Endometrium (tissue), 2 donors: ENCODE data around the gene SOWAHC.
"Not testable (repeated sequence)": the region's sequence is repeated elsewhere in the genome, so short reads cannot be mapped to it uniquely, and the experiment has no call there.

Experiments
- FAIRE-seq: peaks from 2 replicates; lab custom pipeline; 2012; peaks lifted over from hg19 to GRCh38; lab: Jason Lieb, UNC
- donor health status: control.
- donor health status: control.

The SOWAHC gene, protein sequence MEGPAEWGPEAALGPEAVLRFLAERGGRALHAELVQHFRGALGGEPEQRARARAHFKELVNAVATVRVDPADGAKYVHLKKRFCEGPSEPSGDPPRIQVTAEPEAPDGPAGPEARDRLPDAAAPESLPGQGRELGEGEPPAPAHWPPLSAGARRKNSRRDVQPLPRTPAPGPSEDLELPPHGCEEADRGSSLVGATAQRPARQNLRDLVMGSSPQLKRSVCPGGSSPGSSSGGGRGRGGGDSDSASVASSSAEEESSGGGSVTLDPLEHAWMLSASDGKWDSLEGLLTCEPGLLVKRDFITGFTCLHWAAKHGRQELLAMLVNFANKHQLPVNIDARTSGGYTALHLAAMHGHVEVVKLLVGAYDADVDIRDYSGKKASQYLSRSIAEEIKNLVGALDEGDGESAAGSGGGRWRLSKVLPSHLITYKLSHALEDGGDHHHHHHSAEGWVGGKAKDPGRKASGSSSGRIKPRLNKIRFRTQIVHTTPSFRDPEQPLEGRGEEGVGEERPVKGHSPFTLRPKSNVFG

GRCh38 chr2:109613922-109614714 is at the start of gene SOWAHC, which contains the start of gene SEPTIN10:
Gene SOWAHC (plus strand): TSS chr2:109614364. CDS start chr2:109614490, 126 bp downstream.
Gene SEPTIN10 (minus strand): TSS chr2:109613966. CDS start chr2:109613827, 139 bp downstream.
- no peak for FAIRE-seq

DNA sequence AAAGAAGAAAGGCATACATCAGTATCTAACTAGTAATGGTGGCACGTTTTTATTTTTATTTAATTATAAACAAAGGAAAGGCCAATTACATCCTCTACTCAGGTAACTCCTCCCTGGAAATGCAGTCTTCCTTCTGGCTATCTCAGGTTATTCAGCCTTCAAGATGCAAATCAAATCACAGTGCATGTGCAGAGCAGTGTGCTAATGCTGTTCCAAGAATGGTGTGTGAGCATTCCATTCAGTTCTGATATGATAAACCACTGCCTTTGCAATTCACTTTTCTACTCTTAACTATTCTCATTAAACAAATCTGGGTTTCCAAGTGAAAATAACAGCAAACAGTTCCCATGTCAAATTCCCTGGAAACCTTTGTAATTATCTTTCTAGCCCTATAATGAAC is 38.8 kb upstream of the SOWAHC start:
- FAIRE-seq = no peak

- FAIRE-seq = not testable (repeated sequence)
These were observed 36.5 kb upstream of the SOWAHC start for GRCh38 chr2:109577630-109578029.

GRCh38 chr2:109582928-109583895 is 31.0 kb upstream of the SOWAHC start:
- peak; percentile 35 for FAIRE-seq

GRCh38 chr2:109586687-109587086 is 27.5 kb upstream of the SOWAHC start:
- no peak for FAIRE-seq

GRCh38 chr2:109591206-109591605 is 23.0 kb upstream of the SOWAHC start:
- FAIRE-seq = no peak

GRCh38 chr2:109592905-109593304 is 21.3 kb upstream of the SOWAHC start:
- FAIRE-seq = no peak

DNA sequence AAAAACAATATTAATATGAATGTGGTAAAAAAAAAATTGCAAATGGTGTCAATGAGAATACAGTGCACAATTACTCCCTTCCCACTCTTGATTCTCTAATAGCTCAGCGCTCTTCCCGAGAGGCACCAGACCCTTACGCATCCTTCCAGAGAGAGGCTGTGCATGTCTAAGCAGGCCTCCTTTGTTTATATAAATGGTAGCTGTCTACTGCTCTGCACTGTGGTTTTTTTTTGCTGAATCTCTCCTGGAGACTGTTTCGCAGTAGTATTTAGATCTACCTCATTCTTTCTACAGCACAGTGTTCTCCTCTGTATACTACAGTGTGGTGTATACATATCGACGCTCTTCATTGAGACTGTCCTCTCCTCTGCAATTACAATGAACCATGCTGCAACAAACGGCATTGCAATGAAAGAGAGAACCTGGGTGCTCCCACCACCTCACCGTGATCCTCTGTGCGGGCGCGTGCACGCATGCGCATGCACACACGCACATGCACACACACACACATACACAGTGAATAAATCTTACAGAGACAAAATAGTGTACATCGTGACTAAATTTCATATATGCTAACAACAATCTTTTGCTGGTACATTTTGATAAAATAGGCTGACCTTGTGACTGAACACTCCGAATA is 19.8 kb upstream of the SOWAHC start:
- no peak for FAIRE-seq

DNA sequence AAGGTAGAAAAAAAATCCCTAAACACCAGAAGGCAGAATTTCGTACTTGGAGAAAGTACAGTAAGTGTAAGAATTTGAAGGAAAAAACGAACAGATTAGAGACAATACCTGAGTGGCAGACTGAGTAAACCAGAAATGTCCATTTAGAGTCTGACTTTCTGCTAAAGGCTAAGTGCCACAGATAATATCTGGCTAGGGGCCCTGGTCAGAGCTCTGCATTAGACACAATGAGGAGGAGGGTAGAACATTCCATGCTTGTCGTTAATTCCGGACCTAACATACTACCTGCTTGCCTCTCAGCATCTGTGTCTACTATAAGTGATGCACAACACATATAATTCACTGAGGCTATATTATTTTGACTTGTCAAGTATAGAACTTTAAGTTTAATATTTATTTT is 18.5 kb upstream of the SOWAHC start:
- no peak for FAIRE-seq

DNA sequence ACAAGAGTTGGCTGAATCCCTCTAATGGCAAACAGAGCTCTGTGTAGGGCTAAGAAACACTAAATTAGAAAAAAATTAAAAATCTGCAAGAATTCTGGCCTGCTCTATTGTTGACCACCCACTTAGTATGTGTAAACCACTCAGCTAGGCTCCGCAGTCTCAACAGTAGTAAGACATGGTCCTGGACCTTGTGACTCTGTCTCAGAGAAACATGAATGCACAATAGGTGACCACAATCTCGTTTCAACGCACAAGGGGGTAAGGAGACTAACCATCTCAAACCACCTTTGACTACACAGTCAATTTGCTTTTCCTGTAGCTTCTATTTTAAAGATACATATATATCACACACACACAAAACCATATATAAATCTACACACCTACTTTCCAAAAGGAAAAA is 16.9 kb upstream of the SOWAHC start:
- no peak for FAIRE-seq

- FAIRE-seq = no peak
These were observed 12.4 kb upstream of the SOWAHC start for GRCh38 chr2:109601783-109602182.

DNA sequence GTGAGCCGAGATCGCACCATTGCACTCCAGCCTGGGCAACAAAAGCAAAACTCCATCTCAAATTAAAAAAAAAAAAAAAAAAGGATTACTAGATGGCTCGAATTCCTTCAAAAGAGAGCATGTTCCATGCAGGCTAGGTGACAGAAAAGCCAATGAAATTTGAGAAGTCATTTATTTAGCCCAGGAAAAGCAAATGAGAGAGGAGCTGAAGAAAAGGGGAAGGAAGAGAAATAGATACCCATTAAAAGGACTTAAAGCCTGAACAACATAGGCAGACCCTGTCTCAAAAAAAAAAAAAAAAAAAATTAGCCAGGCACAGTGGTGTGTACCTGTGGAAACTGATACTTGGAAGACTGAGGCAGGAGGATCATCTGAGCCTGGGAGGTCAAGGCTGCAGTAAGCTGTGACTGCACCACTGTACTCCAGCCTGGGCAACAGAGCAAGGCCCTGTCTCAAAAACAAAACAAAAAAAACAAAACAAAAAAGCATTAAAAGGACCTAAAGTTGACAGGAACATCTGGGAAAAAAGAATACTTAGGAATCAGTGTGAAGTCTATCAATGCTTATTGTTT is 11.5 kb upstream of the SOWAHC start:
- FAIRE-seq = no peak

GRCh38 chr2:109604597-109604996 is 9.6 kb upstream of the SOWAHC start:
- FAIRE-seq = no peak

- no peak for FAIRE-seq
These were observed 6.4 kb upstream of the SOWAHC start for GRCh38 chr2:109607766-109608165.

GRCh38 chr2:109609352-109610024 is 4.7 kb upstream of the SOWAHC start:
- peak; percentile 72 for FAIRE-seq

GRCh38 chr2:109611467-109612095 is 2.6 kb upstream of the SOWAHC start:
- FAIRE-seq = no peak

DNA sequence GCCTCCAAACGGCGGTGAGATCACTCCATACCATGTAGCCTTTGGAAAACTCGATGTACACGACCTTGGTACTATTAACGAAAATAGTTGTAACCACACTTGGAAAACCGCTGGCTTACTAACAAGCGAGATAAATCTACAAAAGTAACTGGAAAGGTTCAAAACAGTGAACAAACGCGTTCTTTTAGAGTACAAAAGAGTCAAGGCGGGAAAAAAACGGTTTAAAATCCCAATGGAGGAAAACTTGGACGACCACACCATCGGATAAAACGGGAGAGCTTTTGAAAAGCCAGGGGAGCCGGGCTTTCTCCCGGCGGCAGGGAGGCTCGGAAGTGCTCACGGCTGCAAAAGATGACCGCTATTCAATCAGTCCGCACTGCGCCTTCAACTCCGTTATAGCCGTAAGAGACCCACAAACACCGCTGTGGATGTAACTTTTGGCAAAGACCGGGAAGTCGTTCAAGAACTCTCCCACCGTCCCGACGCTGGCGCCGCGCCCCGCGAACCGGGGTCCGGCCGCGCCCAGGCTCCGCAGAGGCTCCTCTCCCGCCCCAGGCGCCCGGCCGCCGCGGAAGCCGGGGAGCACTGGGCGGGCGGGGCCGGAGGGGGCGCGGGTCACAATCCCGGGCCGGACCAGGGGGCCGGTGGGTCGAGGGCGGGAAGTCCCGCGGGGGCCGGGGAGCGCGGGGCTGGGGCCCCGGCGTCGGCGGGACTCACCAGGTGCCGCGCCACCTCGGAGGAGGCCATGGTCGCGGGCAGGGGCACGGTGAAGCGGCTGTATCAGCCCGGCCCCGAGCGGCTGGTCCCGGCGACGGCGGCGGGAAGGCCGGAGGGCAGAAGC is 863 bp upstream of the SOWAHC start:
- FAIRE-seq = no peak

DNA sequence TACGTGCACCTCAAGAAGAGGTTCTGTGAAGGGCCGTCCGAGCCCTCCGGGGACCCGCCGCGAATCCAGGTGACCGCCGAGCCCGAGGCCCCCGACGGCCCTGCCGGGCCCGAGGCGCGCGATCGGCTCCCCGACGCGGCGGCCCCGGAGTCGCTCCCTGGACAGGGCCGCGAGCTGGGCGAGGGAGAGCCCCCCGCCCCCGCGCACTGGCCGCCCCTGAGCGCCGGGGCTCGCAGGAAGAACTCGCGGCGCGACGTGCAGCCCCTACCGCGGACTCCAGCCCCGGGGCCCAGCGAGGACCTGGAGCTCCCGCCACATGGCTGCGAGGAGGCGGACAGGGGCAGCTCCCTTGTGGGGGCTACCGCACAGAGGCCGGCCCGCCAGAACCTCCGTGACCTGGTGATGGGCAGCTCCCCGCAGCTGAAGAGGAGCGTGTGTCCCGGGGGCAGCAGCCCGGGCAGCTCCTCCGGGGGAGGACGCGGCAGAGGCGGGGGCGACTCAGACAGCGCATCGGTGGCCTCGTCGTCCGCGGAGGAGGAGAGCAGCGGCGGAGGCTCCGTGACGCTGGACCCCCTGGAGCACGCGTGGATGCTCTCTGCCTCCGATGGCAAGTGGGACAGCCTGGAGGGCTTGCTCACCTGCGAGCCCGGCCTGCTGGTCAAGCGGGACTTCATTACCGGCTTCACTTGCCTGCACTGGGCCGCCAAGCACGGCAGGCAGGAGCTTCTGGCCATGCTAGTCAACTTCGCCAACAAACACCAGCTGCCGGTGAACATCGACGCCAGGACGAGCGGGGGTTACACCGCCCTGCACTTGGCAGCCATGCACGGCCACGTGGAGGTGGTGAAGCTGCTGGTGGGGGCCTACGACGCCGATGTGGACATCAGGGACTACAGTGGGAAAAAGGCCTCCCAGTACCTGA is 812 bp downstream of the SOWAHC start:
- no peak for FAIRE-seq
